Embryonic facial prominence (tissue), 1 donor: ENCODE measurements around the gene COL5A2.

Experiments used
- DNase-seq: peaks from one replicate; pipeline ENCODE4 v3.0.0-alpha.2; 2016; ENCODE audit errors: extremely low spot score

COL5A2 gene

GRCh38 chr2:189178726-189179569, 613 bp downstream of the COL5A2 start:
- peak; percentile 47 for DNase-seq

GRCh38 chr2:189178054-189178453, 1.5 kb downstream of the COL5A2 start:
- peak; percentile 53 for DNase-seq

GRCh38 chr2:189177251-189177840, 2.2 kb downstream of the COL5A2 start:
- DNase-seq, result no peak

- no peak for DNase-seq
These were observed 3.0 kb downstream of the COL5A2 start for GRCh38 chr2:189176516-189176915.

- no peak for DNase-seq
These were observed 3.6 kb downstream of the COL5A2 start for GRCh38 chr2:189175869-189176433.

GRCh38 chr2:189171956-189172609, 7.5 kb downstream of the COL5A2 start:
- no peak for DNase-seq

- DNase-seq, result no peak
These were observed 10.6 kb downstream of the COL5A2 start for GRCh38 chr2:189168856-189169499.

- DNase-seq, result no peak
These were observed 13.7 kb downstream of the COL5A2 start for GRCh38 chr2:189165656-189166380.

GRCh38 chr2:189164746-189165145, 14.8 kb downstream of the COL5A2 start:
- no peak for DNase-seq

- DNase-seq, result no peak
These were observed 15.7 kb downstream of the COL5A2 start for GRCh38 chr2:189163889-189164288.

- DNase-seq, result no peak
These were observed 17.0 kb downstream of the COL5A2 start for GRCh38 chr2:189162566-189162965.

- no peak for DNase-seq
These were observed 17.7 kb downstream of the COL5A2 start for GRCh38 chr2:189161894-189162293.

- DNase-seq, result no peak
These were observed 19.8 kb downstream of the COL5A2 start for GRCh38 chr2:189159717-189160116.

GRCh38 chr2:189159273-189159672, 20.3 kb downstream of the COL5A2 start:
- no peak for DNase-seq

GRCh38 chr2:189157939-189158338, 21.6 kb downstream of the COL5A2 start:
- no peak for DNase-seq

GRCh38 chr2:189157456-189157855, 22.1 kb downstream of the COL5A2 start:
- DNase-seq, result no peak

GRCh38 chr2:189155795-189156194, 23.8 kb downstream of the COL5A2 start:
- no peak for DNase-seq

- DNase-seq, result peak; percentile 79
These were observed 25.9 kb downstream of the COL5A2 start for GRCh38 chr2:189153619-189154018.

GRCh38 chr2:189152483-189152882, 27.1 kb downstream of the COL5A2 start:
- DNase-seq, result no peak

GRCh38 chr2:189151906-189152305, 27.7 kb downstream of the COL5A2 start:
- DNase-seq, result no peak

GRCh38 chr2:189150033-189150432, 29.5 kb downstream of the COL5A2 start:
- DNase-seq, result no peak
